CD4-positive, alpha-beta T cell treated with Interleukin-15 for 4 hours (primary cell): Measurements from ENCODE around the gene HSD11B1.

Source experiments
- DNase-seq: peaks from one replicate; pipeline ENCODE4 v3.0.0-alpha.2; 2020; ENCODE audit warnings: low spot score

Gene HSD11B1

DNA sequence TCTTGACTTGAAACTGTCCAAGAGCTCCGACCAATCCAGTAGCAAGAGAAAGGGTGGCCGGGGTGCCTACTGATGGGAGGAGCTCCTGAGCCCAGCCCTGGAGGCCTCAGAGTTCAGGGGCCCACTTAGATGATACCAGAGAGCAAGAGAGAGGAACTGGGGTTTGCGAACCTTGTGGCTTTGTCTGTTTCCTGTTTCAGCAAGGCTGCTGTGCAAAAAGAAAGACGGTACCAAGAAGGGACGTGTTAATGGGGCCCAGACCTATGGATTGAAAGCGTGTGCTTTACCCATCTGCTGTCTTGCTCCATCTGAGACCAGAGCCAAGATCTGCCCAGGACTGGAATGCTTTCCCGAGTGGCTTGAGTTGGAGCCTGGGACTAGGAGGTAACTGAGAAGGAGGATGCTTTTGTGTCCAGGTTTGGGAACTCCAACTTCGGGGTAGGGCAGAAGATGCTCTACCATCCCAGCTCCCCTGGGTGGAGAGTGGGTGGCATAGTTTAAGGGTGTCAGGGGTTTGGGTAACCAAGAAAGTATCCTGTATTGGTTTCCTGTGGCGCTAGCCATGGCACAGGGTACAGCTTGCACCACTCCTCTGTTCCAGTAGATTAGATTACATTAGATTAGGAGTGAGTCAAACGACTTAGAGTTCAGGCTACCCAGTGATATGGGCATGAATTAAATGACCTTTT is 51.4 kb downstream of the HSD11B1 start, which contains the start of gene TRAF3IP3:
Gene TRAF3IP3 (plus strand): TSS at position 128 of the 689 bp plus-strand sequence. CDS start 3,987 bp downstream, outside the sequence.
- peak; percentile 85 for DNase-seq

DNA sequence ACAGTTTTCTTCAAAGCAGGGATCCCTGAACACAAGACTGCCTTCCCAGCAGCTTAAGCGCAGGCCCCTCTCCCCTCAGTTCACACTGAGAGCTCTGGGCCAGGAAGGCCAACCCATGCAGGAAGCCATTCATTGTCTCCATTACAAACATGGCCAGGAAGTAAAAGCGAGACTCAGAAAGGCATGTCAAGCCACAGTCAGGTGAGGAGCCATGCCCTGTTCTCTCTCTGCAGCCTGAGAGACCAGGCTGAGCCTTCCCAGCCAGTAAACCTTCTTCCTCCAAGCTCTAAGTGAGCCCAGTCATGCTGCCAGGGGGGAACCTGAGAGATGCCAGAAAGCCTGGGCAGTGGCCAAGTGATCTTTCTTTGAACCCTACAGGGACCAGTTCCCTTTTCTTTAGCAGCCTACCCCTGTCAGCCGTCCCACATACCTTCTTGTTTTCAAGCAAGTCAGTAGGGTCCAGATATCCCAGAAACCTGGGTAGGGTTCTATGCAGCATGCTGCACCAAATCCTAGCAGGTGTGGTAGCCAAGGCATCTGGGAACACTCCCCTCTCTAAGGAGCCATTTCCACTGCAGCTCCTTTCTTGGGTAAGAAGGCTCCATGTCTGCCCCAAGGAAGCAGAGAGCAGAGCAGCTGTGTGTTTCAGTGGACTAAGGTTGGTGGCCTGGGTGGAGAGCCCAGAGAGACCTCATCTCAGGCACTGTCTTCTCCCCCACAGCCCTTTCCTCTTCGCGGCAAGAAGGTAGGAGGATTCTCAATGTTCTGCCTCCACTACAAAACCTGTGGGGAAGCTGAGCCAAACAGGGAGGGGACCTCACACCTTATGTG is 52.2 kb downstream of the HSD11B1 start:
- peak; percentile 42 for DNase-seq

DNA sequence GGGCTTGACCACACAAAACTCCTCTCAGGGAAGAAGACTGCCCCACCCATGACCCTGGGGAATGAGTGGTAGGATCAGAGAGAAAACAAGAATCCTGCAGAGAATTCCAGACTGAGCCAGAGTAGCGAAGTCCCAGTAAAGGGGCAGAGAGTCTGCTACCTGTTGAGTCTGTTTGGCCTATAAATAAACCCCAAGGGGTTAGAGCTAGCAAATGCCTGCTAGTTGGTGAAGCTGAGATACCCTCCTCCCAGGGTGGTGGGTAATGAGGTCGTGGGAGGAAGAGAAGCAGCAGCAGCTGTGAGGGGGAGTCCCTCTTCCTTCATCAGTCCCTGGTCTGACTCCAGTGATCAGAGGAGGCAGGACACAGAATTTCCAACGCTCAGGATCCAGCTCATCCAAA is 53.8 kb downstream of the HSD11B1 start:
- DNase-seq: no peak

DNA sequence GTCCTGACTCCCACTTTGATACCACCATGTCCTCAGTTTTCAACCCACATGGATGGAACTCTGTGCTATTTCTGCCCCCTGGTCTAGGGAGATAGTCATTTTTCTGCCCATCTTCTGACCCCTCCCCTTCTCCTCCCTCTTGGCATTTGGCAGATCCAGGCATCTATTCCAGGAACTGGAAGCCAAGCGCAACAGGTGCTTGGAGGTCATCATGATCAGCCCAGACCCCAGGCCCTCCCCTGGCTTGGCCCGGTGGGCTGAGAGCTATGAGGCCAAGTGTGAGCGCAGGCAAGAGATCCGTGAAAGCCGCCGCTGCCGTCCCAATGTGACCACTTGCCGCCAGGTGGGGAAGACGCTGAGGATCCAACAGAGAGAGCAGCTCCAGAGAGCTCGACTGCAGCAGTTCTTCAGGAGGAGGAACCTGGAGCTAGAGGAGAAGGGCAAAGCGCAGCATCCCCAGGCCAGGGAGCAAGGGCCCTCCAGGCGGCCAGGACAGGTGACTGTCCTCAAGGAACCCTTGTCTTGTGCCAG is 55.2 kb downstream of the HSD11B1 start:
- DNase-seq: no peak

DNA sequence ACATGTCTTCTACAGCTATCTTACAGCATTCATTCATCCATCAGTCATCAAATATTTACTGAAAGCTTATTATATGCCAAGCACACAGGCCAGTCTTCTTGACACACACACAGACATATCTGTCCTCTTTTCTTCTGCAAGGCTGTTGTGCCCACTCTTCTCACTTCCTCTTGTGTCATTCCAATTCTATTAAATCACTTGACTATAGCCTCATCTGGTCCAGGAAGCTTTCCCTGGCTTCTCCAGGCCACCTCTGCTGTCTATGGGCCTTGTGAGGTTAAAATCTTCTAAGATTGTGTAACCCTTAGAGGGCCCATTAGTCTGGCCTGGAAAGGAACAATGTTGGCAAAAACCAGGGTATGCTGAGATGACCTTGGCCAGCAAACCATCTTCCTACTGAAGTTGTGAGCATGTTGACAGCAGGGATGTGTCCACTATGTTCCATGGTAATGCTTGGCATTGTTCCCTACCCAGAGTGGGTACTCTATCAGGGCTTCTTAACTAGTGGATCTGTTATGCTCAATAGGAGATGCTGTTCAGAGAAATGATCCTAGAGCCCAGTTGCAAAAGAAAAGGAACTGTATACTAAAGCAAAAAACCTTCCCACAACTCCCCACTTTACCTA is 56.5 kb downstream of the HSD11B1 start:
- no peak for DNase-seq

DNA sequence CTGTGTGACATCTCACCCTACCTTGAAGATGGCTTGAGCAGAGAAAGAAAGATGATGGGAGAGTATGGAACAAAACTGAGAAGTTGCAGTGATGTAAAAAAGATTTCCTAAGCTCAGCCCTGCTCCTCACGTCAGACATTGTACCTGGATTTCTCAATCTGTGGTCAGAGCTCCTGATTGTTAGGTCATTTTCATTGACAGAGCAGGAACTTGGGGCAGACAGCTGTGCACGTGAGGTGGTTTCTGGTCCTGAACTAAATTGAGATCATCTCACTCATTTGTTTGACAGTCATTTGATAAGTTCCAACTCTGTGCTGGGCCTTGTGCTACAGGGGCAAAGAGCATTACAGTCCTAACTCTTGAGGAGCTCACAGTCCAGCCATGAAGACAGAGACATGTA is 61.4 kb downstream of the HSD11B1 start:
- no peak for DNase-seq

DNA sequence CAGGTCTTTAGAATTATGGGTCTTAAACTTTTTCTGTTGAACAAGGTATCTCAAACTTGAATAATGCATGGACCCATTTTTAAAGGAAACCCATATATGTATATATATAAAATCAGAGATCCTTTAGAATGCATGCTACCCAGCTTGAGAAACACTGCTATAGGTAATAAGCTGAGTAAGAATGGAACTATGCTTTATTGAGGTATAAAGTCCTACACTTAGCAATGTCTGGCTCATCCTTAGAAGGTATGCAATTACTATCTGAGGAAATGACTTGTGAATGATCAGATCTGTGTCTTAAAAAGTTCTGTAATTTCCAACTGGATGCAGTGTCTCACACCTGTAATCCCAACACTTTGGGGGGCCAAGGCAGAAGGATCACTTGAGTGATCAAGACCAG is 62.5 kb downstream of the HSD11B1 start:
- no peak for DNase-seq

DNA sequence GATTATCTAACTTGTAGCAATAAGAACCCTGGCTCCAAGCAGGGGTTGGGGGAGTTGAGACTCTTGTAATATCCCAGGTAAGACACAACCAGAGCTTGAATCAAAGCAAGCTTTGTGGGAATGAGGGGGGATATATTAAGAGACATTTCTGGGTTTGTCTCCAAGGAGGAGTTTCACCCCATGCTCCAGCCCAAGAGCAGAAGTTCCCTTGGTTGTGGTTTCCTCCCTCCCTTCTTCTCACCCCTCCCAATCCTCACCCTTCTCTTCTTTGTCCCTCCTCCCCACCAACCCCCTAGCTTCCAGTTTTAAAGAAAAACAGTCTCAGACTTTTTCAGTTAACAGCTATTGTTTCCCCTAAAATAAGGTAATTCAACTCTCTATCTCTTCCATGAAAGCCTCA is 63.1 kb downstream of the HSD11B1 start:
- DNase-seq: no peak

DNA sequence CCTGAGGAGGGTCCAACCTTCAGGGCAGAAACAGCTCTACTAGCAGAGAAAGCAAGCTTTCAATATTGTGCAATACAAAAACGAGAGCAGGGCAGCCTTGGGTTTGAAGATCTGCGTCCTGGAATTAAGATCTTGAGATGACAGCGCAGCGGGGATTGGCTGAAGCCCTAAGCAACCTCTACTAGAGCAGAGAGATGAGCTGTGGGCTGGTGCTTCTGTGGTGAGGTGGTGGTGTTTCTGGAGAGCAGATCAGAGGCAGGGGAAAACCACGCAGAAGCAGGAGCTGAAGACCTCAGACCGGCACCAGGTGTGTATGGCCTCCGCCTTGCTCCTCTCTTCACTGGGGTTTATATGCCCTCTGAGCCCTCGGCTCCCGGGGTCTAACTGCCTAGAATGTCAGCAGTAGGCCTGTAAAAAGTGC is 63.7 kb downstream of the HSD11B1 start:
- peak; percentile 86 for DNase-seq

DNA sequence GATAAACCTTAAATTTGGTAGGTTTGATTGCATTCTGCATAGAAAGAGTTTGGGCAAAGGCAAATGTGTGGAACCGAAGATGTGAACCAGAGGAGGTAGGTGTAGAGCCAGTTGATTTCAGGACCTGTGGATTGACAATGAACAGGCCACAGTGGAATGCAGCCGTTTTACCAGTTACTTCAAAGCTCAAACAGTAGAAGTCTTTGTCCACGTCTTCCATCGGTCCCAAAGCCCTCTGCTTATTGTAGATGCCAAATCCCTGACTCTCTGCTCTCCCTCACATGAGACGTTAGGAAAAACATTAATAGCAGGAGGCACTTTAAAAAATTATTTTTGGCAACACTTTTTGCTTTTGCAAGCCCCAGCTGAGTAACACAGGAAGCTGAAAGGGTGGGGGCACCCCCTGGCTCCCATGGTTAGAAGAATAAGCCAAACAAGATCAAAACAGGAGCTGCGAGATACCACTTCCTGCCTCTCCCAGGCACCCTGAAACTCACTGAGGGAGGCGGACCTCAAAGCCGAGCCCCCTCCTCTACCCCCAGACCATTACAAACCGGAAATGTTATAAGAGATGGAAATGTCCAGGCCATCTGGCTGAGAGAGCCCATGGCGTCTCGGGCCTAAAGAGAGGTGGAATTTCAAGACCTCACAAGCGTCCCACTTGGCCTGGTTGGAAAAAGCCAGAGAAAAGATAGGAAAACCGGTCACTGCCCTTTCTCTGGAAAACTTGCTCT is 64.7 kb downstream of the HSD11B1 start:
- peak; percentile 84 for DNase-seq

DNA sequence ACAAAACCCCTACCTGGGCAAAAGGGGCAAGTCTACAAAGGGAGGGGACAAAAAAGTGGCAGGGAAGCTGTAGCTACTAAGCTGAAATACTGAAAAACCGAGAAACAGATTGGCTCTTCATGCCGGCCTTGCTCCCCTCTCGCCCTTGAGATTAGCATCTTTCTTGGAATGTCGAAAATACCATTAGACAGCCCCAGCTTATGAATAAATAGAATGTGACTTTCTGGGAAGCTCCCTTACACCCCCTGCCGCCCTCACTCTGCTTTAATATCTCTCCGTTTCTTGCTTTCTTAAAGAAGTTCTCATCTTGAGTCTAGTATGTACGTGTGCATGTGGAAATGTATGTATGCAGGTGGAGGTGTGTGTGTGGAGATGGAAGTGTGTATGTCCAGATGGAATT is 65.3 kb downstream of the HSD11B1 start:
- DNase-seq: peak; percentile 23

DNA sequence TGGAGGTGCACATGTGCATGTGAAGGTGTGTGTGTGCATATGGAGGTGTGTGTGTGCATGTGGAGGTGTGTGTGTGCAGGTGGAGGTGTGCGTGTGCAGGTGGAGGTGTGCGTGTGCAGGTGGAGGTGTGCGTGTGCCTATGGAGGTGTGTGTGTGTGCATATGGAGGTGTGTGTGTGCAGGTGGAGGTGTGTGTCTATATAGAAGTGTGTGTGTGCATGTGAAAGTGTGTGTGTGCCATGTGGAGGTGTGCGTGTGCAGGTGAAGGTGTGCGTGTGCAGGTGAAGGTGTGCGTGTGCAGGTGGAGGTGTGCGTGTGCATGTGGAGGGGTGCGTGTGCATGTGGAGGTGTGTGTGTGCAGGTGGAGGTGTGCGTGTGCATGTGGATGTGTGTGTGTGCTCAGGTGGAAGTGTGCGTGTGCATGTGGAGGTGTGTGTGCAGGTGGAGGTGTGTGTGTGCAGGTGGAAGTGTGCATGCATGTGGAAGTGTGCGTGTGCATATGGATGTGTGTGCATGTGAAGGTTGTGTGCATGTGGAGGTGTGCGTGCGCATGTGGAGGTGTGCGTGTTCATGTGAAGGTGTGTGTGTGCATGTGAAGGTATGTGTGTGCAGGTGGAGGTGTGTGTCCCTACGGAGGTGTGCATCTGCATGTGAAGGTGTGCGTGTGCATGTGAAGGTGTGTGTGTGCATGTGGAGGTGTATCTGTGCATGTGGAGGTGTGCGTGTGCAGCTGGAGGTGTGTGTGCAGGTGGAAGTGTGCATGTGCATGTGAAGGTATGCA is 66.2 kb downstream of the HSD11B1 start:
- no peak for DNase-seq

DNA sequence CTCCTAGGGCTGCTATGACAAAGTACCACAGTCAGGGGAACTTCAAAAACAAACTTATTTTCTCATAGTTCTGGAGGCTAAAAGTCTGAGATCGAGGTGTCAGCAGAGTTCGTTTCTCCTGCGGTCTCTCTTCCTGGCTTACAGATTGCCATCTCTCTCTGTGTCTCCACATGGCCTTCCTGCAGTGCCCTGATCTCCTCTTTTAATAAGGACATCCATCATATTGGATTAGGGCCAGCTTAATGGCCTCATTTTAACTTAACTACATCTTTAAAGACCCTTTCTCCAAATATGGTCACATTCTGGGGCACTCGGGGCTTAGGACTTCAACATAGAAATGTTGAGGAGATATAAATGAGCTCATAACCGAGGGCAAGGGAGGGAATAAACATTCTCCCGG is 67.5 kb downstream of the HSD11B1 start:
- no peak for DNase-seq

DNA sequence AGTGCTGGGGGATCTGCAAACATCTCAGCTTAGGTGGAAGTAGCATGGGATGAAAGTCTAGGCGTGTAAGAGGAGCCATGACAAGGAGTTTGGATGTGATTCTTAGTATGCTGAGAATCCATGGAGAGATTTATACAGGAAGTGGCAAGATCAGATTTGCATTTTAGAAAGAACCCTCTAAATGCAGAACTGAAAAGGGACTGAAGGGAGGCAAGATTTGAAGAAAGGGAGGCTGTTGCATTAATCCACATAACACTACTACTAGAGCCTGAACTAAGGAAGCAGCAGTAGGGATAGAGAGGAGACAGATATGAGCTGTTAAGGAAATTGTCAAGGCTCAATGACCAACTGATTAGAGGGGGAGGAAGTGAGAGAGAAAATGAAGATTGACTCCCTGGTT is 69.9 kb downstream of the HSD11B1 start:
- no peak for DNase-seq

DNA sequence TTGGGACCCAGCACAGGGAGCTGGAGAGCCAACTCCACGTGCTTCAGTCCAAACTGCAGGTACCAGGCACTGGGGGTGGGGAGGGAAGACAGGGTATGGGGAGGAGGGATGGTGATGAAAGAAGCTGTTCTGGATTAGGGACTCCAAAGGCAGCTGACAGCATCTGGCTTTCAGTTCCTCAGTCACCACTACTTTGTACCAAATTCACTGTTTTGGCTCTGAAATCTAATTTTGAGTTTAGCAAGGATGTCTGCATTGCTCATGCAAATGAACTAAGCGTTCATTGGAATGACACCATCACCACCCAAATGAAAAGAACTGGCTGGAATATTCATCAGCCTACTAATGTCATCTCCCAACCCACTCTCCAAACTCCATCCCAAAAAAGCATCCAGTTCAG is 71.0 kb downstream of the HSD11B1 start:
- DNase-seq: no peak

DNA sequence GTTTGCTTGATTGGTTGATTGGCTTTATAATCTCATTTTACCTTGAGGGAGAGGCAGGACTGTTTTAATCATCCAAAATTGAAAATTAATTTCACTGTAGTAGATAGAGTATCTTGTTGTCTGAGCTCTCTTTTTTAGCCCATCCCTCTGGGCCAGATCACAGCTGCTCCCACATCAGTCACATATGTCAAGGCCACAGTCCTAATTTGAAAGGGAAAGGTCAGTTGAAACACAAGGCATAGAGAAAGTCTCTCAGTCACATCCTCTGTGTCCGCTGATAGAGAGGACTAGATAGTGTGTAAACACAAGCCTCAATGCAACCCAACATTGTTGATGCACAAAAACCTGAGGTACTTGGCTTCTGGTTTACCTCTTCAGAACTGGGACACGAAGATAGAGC is 72.9 kb downstream of the HSD11B1 start:
- DNase-seq: no peak

DNA sequence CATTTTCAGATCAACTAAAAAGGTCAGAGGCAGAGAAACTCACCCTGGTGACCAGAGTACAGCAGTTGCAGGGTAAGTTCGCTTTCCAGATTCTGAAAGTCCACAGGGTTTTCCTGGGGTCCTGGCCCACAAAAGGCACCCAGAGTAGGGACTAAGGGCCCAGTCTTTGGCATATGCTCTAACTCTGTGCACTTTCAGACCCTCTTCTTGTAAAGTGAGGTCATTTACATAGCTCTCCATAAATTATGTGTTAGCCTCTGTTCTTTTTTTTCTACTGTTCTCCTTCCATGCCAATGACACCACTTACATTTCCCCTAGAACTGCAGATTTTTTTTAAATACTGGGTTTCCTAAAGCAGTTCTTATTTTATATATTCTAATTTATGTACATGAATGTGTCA is 73.5 kb downstream of the HSD11B1 start:
- DNase-seq: no peak

DNA sequence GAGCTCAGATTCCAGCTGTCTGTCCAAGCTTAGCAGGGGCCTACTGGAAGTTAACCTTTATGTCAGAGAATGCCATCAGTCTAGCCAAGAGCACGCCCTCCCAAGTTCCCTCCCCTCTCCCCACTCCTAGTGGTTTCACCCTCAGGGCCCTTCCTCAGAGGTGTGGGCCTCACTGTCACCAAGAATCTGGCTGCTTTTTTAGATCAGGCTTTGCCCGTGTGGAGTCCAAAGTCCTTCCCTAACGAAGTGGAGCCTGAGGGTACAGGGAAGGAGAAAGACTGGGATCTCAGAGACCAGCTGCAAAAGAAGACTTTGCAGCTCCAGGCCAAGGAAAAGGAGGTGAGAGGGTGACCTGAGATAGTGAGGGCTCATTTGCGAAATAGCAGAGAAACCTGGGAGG is 75.6 kb downstream of the HSD11B1 start:
- DNase-seq: no peak

DNA sequence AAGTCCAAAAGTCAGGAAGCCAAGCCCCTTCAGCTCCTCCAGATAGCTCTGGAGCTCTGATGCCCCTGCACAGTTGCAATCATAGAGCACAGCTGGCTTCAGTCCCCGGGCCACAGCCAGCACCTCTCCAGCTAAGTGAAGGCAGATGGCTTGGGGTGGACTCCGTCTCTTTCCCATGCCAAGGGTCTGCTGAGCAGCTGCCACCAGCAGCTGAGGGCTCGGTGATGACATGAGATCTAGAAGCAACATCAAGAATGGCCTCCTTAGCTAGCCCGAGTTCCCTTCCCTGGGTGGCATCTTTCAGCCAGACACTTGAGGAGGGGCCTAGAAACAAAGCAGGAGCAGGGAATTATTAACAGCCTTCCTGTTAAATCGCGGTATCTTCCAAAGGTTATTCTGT is 78.7 kb downstream of the HSD11B1 start:
- DNase-seq: no peak
